SU-DHL-6 (cell line): ENCODE measurements around the gene THEM4.

Experiments used
- H2AFZ ChIP-seq: fragments of 200-600 bp; sonication (generic); 2 replicates; pipeline ENCODE4 v1.6.1; 2014; ENCODE audit warnings: low read depth, mild to moderate bottlenecking, moderate library complexity, mixed read lengths, antibody characterized with exemption, low read length; ENCODE audit not compliant: severe bottlenecking
- H3F3A ChIP-seq: fragments of 200-600 bp; shearing (Covaris generic); 2 replicates; pipeline ENCODE4 v1.6.0; 2016; ENCODE audit warnings: antibody characterized with exemption, mild to moderate bottlenecking; ENCODE audit not compliant: insufficient read depth
- H3K27ac ChIP-seq: fragments of 200-600 bp; sonication (generic); 2 replicates; pipeline ENCODE4 v1.5.1; 2016; ENCODE audit warnings: low read depth, mild to moderate bottlenecking, low read length, moderate library complexity, mixed read lengths
- H3K27me3 ChIP-seq: fragments of 200-600 bp; sonication (generic), shearing (Covaris generic); 2 replicates; pipeline ENCODE4 v1.6.0; 2014; ENCODE audit warnings: mild to moderate bottlenecking, low read length
- H3K36me3 ChIP-seq: fragments of 200-600 bp; sonication (generic); 2 replicates; pipeline ENCODE4 v1.6.1; 2014; ENCODE audit warnings: mild to moderate bottlenecking, low read length, mixed read lengths
- H3K4me2 ChIP-seq: fragments of 300-600, 200-600 bp; shearing (Covaris generic), sonication (generic); 2 replicates; pipeline ENCODE4 v1.6.0; 2014; ENCODE audit warnings: low read length, low read depth, mild to moderate bottlenecking; ENCODE audit not compliant: poor library complexity, severe bottlenecking
- H3K4me3 ChIP-seq: fragments of 200-600 bp; sonication (generic); 2 replicates; pipeline ENCODE4 v1.5.1; 2014; ENCODE audit warnings: antibody characterized with exemption, low read length, mild to moderate bottlenecking, mixed read lengths; ENCODE audit not compliant: insufficient read depth, poor library complexity, severe bottlenecking
- H3K79me2 ChIP-seq: fragments of 200-600 bp; sonication (generic); 2 replicates; pipeline ENCODE4 v1.6.1; 2014; ENCODE audit warnings: mild to moderate bottlenecking, low read length, moderate library complexity; ENCODE audit not compliant: insufficient read depth
- H3K9ac ChIP-seq: fragments of 200-600 bp; sonication (generic); 2 replicates; pipeline ENCODE4 v1.7.0; 2014; ENCODE audit warnings: mild to moderate bottlenecking, low read length
- H3K9me2 ChIP-seq: fragments of 200-600 bp; sonication (generic); replicated peaks from 2 replicates; pipeline ENCODE4 v1.6.1; 2014; ENCODE audit warnings: low read length; ENCODE audit not compliant: insufficient read depth
- H3K9me3 ChIP-seq: fragments of 200-600 bp; sonication (generic); 2 replicates; pipeline ENCODE4 v1.6.1; 2014; ENCODE audit warnings: low read length, mixed read lengths; ENCODE audit not compliant: insufficient read depth
- H4K20me1 ChIP-seq: fragments of 200-600 bp; sonication (generic); 2 replicates; pipeline ENCODE4 v1.6.1; 2014; ENCODE audit warnings: low read depth, mild to moderate bottlenecking, antibody characterized with exemption, low read length, moderate library complexity, mixed read lengths
- CTCF ChIP-seq: fragments of 200-600 bp; sonication (generic); IDR thresholded peaks from one replicate; pipeline ENCODE4 v1.5.1; 2017; ENCODE audit warnings: antibody characterized with exemption, mild to moderate bottlenecking, low read length, moderate library complexity; ENCODE audit not compliant: insufficient read depth, poor library complexity, severe bottlenecking
- EZH2phosphoT487 ChIP-seq: fragments of 200-600 bp; sonication (generic), shearing (Covaris generic); conservative IDR thresholded peaks from 2 replicates; pipeline ENCODE4 v1.6.1; 2018; ENCODE audit warnings: mild to moderate bottlenecking, antibody characterized with exemption, low read length, moderate library complexity, mixed read lengths

Gene THEM4

GRCh38 chr1:151860504-151861187, 48.7 kb downstream of the THEM4 start:
- Histone ChIP-seq H3K36me3 (no peaks in the 10 kb centered on the region), H3K27ac (no peak overlapping the region), H2AFZ (no peak overlapping the region), H3K9me3 (no peaks in the 10 kb centered on the region), H3K27me3 (no peaks in the 10 kb centered on the region), H3K4me3 (no peak overlapping the region), H3F3A (no peaks in the 10 kb centered on the region), H3K79me2 (no peaks in the 10 kb centered on the region), H3K4me2 (no peak overlapping the region), H3K9ac (no peak overlapping the region), H3K9me2 (no peaks in the 10 kb centered on the region), H4K20me1 (no peaks in the 10 kb centered on the region)
- TF ChIP-seq CTCF, result no peak
- TF ChIP-seq EZH2phosphoT487, result no peak

GRCh38 chr1:151859891-151860293, 49.4 kb downstream of the THEM4 start:
- H3K4me3 ChIP-seq, result no peak overlapping the region
- H3K36me3 ChIP-seq, result no peaks in the 10 kb centered on the region
- H3K9me2 ChIP-seq, result no peaks in the 10 kb centered on the region
- H3K9me3 ChIP-seq, result no peaks in the 10 kb centered on the region
- H3K27me3 ChIP-seq, result no peaks in the 10 kb centered on the region
- no peaks in the 10 kb centered on the region for H4K20me1 ChIP-seq
- H3K79me2 ChIP-seq, result no peaks in the 10 kb centered on the region
- no peak overlapping the region for H2AFZ ChIP-seq
- TF ChIP-seq CTCF, result no peak
- H3K4me2 ChIP-seq, result no peak overlapping the region
- H3K27ac ChIP-seq, result no peak overlapping the region
- no peaks in the 10 kb centered on the region for H3F3A ChIP-seq
- no peak overlapping the region for H3K9ac ChIP-seq

GRCh38 chr1:151858886-151859665, 50.2 kb downstream of the THEM4 start:
- Histone ChIP-seq H4K20me1 (no peaks in the 10 kb centered on the region), H3F3A (no peaks in the 10 kb centered on the region), H3K9me2 (no peaks in the 10 kb centered on the region), H3K36me3 (no peaks in the 10 kb centered on the region), H3K9me3 (no peaks in the 10 kb centered on the region), H3K79me2 (no peaks in the 10 kb centered on the region), H3K4me3 (no peak overlapping the region), H2AFZ (no peak overlapping the region), H3K27me3 (no peaks in the 10 kb centered on the region), H3K9ac (no peak overlapping the region), H3K27ac (no peak overlapping the region), H3K4me2 (no peak overlapping the region)
- TF ChIP-seq CTCF (no peak), EZH2phosphoT487 (no peak)
